ENCODE measurements around the gene RAB44.

GRCh38 chr6:36754582-36755434, 57.2 kb downstream of the RAB44 start:
- TF ChIP-seq POLR2AphosphoS5 (IDR thresholded peaks at IDR 0.05), result no peak
- TF ChIP-seq CTCF (IDR thresholded peaks at IDR 0.05), result no peak
